HG03565 (cell line): ENCODE data around the gene ACTR6.
"Not testable (repeated sequence)": the region's sequence is repeated elsewhere in the genome, so short reads cannot be mapped to it uniquely, and the experiment has no call there.

Experiments
- ATAC-seq: cut with Tn5 transposase; IDR thresholded peaks from one replicate; pipeline ENCODE4 v1.9.1; 2021; ENCODE audit warnings: mild to moderate bottlenecking, moderate library complexity; ENCODE audit not compliant: unreplicated experiment

Gene ACTR6

GRCh38 chr12:100184549-100185145, 16.0 kb upstream of the ACTR6 start:
- ATAC-seq = no peak

DNA sequence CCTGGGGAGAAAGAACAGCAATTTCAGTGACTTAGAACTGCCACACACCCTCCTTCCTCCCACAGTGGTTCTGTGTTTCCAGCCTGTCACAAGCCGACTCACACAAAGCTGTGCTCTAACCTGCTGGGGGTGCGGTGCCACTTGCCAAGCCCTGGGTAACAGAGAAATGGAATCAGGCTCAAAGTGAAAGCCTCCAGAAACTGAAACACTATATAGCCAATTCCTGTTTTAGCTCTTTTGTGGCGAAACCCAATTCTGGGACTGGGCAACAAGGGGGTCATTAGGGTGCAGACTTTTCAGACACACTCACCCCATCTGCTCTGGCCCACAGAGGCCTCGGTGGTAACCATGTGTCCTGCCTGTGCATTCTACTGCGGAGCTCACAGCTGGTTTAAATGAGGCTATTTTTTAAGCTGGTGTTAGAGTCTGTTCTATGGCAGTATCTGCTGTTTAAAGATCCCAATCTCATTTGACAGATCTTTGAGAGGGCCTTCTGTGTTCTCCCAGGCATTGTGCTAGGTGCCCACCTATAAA, 15.2 kb upstream of the ACTR6 start:
- ATAC-seq = peak; percentile 57

DNA sequence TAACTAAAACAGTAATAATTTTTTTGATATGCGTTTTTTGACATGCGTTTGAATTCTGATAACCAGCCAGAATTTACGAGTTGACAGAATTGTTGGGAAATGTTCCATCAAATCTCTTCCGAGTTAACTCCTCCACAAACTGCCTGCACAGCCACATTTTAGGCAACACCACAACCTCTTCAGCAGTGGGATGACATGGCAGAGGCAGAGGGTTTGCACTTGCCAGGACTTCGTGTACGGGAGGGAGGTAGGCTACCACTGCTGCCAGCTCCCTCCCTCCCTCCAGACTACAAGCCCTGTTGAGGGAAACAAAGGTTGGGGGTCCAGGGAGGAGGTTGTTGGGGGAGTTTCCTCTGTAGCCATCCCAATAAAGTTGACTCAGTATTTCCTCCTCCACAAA, 14.5 kb upstream of the ACTR6 start:
- no peak for ATAC-seq

- no peak for ATAC-seq
Measured at GRCh38 chr12:100187068-100187467, 13.5 kb upstream of the ACTR6 start.

GRCh38 chr12:100187857-100188519, 12.6 kb upstream of the ACTR6 start:
- ATAC-seq = no peak

GRCh38 chr12:100188888-100189635, 11.6 kb upstream of the ACTR6 start:
- ATAC-seq = not testable (repeated sequence)

GRCh38 chr12:100189636-100190394, 10.8 kb upstream of the ACTR6 start:
- ATAC-seq = no peak

DNA sequence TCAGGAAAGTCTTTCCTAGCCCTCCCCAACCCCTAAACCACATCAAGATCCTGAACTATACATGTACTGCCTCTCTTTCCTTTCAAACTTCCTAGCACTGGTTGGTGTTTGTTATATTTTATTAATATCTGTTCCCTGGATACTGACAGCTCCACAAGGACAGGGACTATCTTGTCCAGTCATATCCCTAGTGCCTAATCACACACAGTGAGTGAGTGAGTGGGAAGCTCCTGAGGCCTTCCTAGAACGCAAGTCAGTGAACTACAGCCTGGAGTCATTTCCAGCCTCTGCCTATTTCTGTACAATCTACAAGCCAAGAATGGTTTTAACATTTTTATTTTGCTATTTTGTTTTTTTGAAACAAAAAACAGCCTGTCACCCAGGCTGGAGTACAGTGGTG, 7.5 kb upstream of the ACTR6 start:
- no peak for ATAC-seq

DNA sequence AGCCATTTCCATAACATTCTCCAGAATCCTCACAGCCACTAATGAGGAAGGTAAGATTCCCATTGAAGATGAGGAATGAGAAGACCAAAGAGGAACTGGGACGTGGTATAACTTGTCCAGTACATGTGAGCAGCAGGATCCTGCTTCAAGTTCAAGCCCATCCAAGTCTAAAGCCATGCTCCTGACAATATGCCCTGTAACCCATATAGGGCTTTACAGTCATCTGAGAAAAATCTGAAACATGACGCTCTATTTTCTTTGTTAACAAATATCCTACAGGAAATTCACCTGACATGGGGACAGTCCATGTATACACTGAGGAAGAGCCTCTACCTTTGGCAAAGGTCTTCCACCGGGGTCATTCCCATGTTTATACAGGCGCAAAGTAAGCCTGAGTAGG, 3.1 kb upstream of the ACTR6 start:
- ATAC-seq = no peak

- ATAC-seq = no peak
Measured at GRCh38 chr12:100199023-100199346, 1.6 kb upstream of the ACTR6 start.

DNA sequence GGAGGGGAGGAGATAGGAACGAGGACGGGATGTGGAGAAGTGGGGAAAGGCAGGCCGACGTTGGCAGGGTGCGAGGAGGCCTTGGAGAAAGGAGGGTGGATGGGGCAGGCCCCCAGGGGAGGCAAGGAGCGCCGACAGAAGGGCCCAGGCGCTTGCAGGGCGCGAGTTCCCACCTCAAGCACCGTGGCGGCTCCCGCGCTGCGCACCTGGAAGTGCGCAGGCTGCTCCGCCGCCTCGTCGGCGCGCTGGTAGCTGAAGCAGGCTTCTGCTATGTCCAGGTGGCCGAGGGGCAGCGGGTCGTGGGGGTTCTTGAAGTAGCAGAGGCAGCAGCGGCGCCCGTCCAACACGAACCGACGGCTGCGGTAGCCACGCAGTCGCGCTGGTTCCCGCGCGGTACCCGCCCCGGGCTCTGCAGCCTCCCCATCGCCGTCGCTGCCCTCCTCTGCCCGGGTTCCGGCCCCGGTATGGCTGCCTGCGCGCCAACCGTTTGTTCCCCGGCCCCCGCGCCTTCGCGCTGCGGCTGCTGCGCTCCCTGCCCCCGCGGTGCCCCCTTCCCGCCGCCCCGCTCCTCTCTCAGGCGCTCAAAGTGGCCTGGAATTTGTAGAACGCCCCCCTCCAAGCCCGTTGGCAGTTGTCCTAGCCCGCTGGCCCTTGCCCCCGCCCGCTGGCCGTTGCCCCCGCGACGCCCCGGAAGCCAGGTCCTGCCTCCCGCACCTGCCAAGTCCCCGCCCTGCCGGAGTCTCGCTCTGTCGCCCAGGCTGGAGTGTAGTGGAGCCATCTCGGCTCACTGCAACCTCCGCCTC, 1.1 kb upstream of the ACTR6 start:
- ATAC-seq = peak; percentile 46

- no peak for ATAC-seq
Measured at GRCh38 chr12:100201604-100202423, 1.2 kb downstream of the ACTR6 start.

DNA sequence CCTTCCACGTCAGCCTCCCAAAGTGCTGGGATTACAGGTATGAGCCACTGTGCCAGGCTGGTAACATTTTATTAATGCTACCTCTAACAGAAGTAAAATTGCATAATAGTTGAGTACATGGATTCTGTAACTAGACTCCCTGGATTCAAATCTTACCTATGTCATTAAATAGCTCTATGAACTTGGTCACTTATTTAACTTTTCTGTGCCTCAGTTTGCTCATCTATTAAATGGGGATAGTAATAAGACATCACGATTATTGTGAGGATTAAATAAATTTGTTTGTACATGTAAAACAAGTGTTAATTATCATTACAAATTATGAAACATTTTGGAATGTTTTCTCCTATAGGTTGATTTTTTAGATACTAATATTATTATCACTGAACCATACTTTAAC, 6.7 kb downstream of the ACTR6 start:
- ATAC-seq = no peak

DNA sequence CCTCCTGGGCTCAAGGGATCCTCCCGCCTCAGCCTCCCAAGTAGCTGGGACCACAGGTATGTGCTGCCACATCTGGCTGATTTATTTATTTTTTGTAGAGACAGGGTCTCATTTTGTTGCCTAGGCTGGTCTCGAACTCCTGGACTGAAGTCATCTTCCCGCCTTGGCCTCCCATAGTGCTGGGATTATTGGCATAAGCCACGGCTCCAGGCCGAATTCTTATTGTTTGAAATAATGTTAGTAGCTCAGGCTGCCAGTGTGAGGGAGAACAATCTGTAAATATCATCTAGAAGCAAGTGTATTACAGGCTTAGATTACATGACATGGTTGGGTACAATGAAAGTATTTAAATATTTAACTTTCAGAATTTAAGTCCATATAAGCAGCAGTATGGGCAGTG, 8.2 kb downstream of the ACTR6 start:
- no peak for ATAC-seq

GRCh38 chr12:100211698-100212097, 11.1 kb downstream of the ACTR6 start:
- ATAC-seq = no peak

- no peak for ATAC-seq
Measured at GRCh38 chr12:100213016-100213891, 12.6 kb downstream of the ACTR6 start.

GRCh38 chr12:100214518-100214917, 13.9 kb downstream of the ACTR6 start:
- ATAC-seq = no peak

DNA sequence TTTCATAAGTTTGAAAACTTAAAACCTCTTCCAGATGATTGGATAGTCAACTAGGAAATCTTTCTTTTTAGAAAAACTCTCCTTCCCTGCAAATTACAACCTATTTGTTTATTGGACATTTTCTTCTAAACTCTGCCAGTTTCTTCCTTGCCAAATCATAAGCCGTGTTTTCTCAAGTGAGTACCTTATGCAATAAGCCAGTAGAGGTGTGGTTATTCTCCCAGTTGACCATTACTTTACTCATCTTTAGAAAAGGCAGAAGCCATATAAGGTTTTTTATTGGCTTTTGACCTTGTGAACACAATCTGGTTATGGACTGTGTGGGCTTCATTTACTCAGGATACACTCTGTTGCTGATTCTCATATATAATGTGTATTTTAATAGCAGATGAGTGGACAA, 14.6 kb downstream of the ACTR6 start:
- ATAC-seq = no peak

DNA sequence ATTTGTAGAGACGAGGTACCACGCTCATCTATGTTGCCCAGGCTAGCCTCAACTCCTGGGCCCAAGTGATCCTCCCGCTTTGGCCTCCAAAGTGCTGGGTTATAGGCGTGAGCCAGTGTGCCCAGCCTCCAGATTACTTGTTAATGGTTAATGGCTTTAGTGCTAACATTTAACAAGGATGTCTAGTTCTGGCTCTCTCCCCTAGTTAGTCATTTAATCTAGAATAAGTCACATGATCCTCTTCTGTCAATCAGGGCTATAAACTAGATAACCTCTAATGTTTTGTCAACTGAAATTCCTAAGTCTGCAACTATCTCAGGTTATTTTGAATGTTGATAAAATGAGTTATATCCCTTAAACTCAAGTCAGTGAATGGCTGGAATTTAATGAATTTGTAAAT, 15.7 kb downstream of the ACTR6 start:
- no peak for ATAC-seq
